ENCODE measurements around the gene MAGI2.

DNA sequence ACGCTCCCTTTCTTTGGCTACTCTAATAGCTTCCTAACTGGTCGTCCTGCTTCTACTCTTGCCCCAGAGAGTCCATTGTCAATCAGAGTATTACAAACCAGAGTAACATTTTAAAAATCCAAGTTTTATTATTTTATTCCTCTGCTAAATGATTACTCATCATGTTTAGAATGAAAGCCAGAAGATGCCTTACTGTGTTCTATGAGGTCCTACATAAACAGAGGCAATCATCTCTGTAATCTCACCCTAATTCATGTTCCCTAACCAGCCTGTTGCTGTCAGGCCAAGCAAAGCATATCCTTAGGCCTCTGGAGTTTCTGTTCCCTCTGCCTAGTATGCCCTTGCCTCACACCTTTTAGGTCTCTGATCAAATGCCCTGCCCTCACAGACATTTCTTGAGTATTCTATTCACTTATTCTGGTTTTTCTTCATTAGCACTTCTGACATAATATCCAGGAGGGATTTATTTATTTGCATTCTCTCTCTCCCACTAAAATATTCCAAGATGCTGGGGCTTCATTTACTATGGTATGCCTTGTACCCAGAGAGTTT is 1157.3 kb downstream of the MAGI2 start:
- TF ChIP-seq FOXA1 (IDR thresholded peaks at IDR 0.05) = no peak
- TF ChIP-seq, protein P1, sequence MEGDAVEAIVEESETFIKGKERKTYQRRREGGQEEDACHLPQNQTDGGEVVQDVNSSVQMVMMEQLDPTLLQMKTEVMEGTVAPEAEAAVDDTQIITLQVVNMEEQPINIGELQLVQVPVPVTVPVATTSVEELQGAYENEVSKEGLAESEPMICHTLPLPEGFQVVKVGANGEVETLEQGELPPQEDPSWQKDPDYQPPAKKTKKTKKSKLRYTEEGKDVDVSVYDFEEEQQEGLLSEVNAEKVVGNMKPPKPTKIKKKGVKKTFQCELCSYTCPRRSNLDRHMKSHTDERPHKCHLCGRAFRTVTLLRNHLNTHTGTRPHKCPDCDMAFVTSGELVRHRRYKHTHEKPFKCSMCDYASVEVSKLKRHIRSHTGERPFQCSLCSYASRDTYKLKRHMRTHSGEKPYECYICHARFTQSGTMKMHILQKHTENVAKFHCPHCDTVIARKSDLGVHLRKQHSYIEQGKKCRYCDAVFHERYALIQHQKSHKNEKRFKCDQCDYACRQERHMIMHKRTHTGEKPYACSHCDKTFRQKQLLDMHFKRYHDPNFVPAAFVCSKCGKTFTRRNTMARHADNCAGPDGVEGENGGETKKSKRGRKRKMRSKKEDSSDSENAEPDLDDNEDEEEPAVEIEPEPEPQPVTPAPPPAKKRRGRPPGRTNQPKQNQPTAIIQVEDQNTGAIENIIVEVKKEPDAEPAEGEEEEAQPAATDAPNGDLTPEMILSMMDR (IDR thresholded peaks at IDR 0.05; ENCODE audit: low read depth, low read length, missing input control) = no peak
- no peak for TF ChIP-seq TAF1 (conservative IDR thresholded peaks at IDR 0.05)
- TF ChIP-seq GABPA (IDR thresholded peaks at IDR 0.05 in 1 of 2, conservative IDR thresholded peaks at IDR 0.05 in 1 of 2) = no peak
- TF ChIP-seq EGR1 (IDR thresholded peaks at IDR 0.05; ENCODE audit: low read depth in 2 of 2) = no peak

All from liver (tissue), 3 donors.